ENCODE data around the gene DSG1. TPM values are rescaled to one million over a fixed set of nuclear protein-coding genes. Genes with fewer than 3 reads are reported as not detected.

DSG1 gene
- total and polyA plus RNA-seq, 2 of the 8 experiments (the other 6 are each of a cell fraction or from before 2014, with no cell fraction given): 0.06 TPM; not detected in 1

DNA sequence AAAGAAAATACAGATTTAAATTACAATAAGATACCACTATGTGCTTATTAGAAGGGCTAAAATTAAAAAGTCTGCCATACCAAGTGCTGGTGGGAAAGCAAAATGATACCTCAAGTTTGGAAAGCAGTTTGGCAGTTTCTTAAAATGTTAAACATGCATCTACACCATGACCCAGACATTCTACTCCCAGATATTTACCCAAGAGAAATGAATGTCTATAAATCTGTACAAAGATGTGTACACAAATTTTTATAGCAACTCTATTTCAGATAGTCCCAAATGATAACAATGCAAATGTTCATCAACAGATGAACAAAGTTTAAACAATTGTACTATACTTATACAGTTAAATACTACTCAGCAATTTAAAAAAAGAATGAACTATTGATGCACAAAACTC lies 51.5 kb downstream of the DSG1 start:
- H2BK20ac ChIP-seq (ENCODE audit: low read length): no peak overlapping the region
- TF ChIP-seq NANOG (IDR thresholded peaks at IDR 0.05; ENCODE audit: insufficient read depth, low read depth, low read length, poor library complexity, severe bottlenecking): no peak
- no peak overlapping the region for H3K18ac ChIP-seq (ENCODE audit: extremely low read depth, low read length)
- no peaks in the 10 kb centered on the region for H4K20me1 ChIP-seq (replicated peaks in 1 of 2; ENCODE audit: control insufficient read depth in 1 of 2, insufficient read depth in 2 of 2, low read length in 2 of 2)
- CTCF ChIA-PET (ENCODE audit: partially characterized antibody): no interaction called here
- H3K79me2 ChIP-seq (ENCODE audit: control insufficient read depth in 1 of 2, insufficient read depth in 2 of 2, low read length in 2 of 2): no peaks in the 10 kb centered on the region
- H3K79me1 ChIP-seq (ENCODE audit: low read depth, low read length): no peaks in the 10 kb centered on the region
- peaks cover 0 to 1% (median 0%) of the 10 kb centered on the region in 4 experiments; a peak in 1 of 7 replicates for H3K27me3 ChIP-seq (replicated peaks in 1 of 4; ENCODE audit: control insufficient read depth in 3 of 4, extremely low read depth in 1 of 4, insufficient read depth in 3 of 4, low read length in 3 of 4)
- H4K8ac ChIP-seq (ENCODE audit: extremely low read depth, insufficient read depth, low read length): no peak overlapping the region
- H3K4me3 ChIP-seq (ENCODE audit: extremely low read depth in 1 of 4, insufficient read depth in 2 of 4, low read depth in 3 of 4, low read length in 4 of 4): no peak overlapping the region
- no peaks in the 10 kb centered on the region for H3K4me1 ChIP-seq (replicated peaks in 1 of 4; ENCODE audit: control insufficient read depth in 3 of 4, insufficient read depth in 4 of 4, low read length in 3 of 4)
- H2BK12ac ChIP-seq (ENCODE audit: low read depth, low read length): no peak overlapping the region
- H2AFZ ChIP-seq (ENCODE audit: low read length): no peak overlapping the region
- H2BK15ac ChIP-seq (ENCODE audit: low read length): no peak overlapping the region
- no peak overlapping the region for H3K4ac ChIP-seq (replicated peaks; ENCODE audit: insufficient read length, low read depth, low read length)
- no peak overlapping the region for H2AK5ac ChIP-seq (ENCODE audit: low read depth, low read length)
- no peak for FAIRE-seq
- no peak overlapping the region for H4K5ac ChIP-seq (ENCODE audit: insufficient read length, low read depth, low read length)
- no peak overlapping the region for H2BK5ac ChIP-seq (ENCODE audit: low read depth, low read length)
- no peak overlapping the region for H3K14ac ChIP-seq (ENCODE audit: insufficient read length)
- H3K9ac ChIP-seq (replicated peaks in 1 of 4; ENCODE audit: extremely low read depth in 1 of 4, low read depth in 3 of 4, low read length in 3 of 4): no peak overlapping the region
- no peak overlapping the region for H3K27ac ChIP-seq (ENCODE audit: low read depth, low read length)
- H3K23ac ChIP-seq (ENCODE audit: insufficient read length): no peak overlapping the region
- H3K36me3 ChIP-seq (ENCODE audit: control insufficient read depth in 2 of 4, insufficient read depth in 4 of 4, low read length in 3 of 4): no peaks in the 10 kb centered on the region
- H4K91ac ChIP-seq (replicated peaks; ENCODE audit: insufficient read length, low read length): no peak overlapping the region
- no peaks in the 10 kb centered on the region for H3K9me3 ChIP-seq (ENCODE audit: insufficient read depth in 2 of 2, low read depth in 1 of 2, low read length in 1 of 2)
- no peak overlapping the region for H2BK120ac ChIP-seq (replicated peaks; ENCODE audit: low read depth, low read length)
- POLR2A ChIA-PET (ENCODE audit: partially characterized antibody): no interaction called here
- no peak for DNase-seq (ENCODE audit: low read depth in 1 of 2, low spot score in 2 of 2)
- H3K56ac ChIP-seq (replicated peaks; ENCODE audit: insufficient read length, low read depth, low read length): no peak overlapping the region
- no peaks in the 10 kb centered on the region for H3K23me2 ChIP-seq (ENCODE audit: low read depth, low read length)
- no peak overlapping the region for H3K4me2 ChIP-seq (ENCODE audit: insufficient read depth in 1 of 2, low read depth in 2 of 2, low read length in 2 of 2)
